ENCODE data around the gene CDC45. TPM values are rescaled to one million over a fixed set of nuclear protein-coding genes. Genes with fewer than 3 reads are reported as not detected.

CDC45 gene
- total and polyA plus RNA-seq, 2 of the 13 experiments (the other 11 are each of a cell fraction or from before 2014, with no cell fraction given): 14.4 to 36.3 TPM

DNA sequence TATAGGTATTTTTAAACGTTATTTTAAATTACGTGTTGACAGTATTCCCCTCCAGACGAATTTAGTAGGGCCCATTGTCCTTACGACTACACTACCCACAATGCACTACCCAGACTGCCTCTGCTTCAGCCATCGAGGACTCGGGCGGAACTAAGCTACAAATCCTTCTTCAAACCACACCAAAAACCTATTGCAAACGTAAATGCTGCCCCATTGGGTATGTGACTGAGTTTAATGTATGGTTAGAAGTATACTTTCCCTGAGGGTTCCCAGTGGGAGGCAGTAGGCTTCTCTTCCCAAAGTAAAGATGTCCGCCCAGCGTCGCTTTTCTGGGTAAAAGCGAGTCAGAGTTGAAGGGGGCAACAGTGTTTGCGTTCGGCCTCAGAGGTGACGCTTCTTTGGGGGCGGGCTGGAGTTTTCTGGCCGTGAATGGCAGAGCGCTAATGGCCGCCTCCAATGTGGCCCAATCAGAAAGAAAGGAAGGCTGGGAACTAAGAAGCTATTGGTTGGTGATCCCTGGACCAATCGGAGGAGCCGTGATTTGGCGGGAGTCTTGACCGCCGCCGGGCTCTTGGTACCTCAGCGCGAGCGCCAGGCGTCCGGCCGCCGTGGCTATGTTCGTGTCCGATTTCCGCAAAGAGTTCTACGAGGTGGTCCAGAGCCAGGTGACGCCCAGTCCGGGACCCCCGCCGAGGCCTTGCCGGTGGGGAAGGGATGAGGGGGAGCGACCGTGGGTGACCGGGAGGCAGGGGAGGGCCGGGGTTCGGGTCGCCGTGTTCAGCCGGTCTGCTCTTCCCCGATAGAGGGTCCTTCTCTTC is at the start of gene CDC45 (continued):
- TF ChIP-seq ATF2 (CRISPR knock-in tag; IDR thresholded peaks at IDR 0.05) (no peak), RBM22 (optimal IDR thresholded peaks at IDR 0.05; ENCODE audit: low read length) (no peak), ZNF562 (CRISPR knock-in tag; IDR thresholded peaks at IDR 0.05; ENCODE audit: borderline replicate concordance) (no peak), SP2 (CRISPR knock-in tag; IDR thresholded peaks at IDR 0.05) (peak; percentile 76), CEBPG (CRISPR knock-in tag; IDR thresholded peaks at IDR 0.05) (0 out of 2 replicates have a peak, but pooled peaks have one; percentile 3), ZFP36 (IDR thresholded peaks at IDR 0.05; ENCODE audit: borderline replicate concordance, low read depth, low read length, partially characterized antibody) (no peak), ELF4 (CRISPR knock-in tag; IDR thresholded peaks at IDR 0.05; ENCODE audit: borderline replicate concordance) (peak; percentile 99), ZNF557 (CRISPR knock-in tag; IDR thresholded peaks at IDR 0.05) (no peak), ZNF44 (CRISPR knock-in tag; IDR thresholded peaks at IDR 0.05) (0 out of 2 replicates have a peak, but pooled peaks have one; percentile 59), XBP1 (CRISPR knock-in tag; IDR thresholded peaks at IDR 0.05) (no peak), KDM5B (CRISPR knock-in tag; IDR thresholded peaks at IDR 0.05; ENCODE audit: borderline replicate concordance) (0 out of 2 replicates have a peak, but pooled peaks have one; percentile 55), TCF7L2 (IDR thresholded peaks at IDR 0.05; ENCODE audit: low read depth, low read length) (no peak), YEATS4 (CRISPR knock-in tag; IDR thresholded peaks at IDR 0.05; ENCODE audit: borderline replicate concordance) (0 out of 2 replicates have a peak, but pooled peaks have one; percentile 4), BCL3 (CRISPR knock-in tag; IDR thresholded peaks at IDR 0.05) (0 out of 2 replicates have a peak, but pooled peaks have one; percentile 50), MIER3 (CRISPR knock-in tag; IDR thresholded peaks at IDR 0.05; ENCODE audit: borderline replicate concordance) (0 out of 2 replicates have a peak, but pooled peaks have one; percentile 23), MEF2D (CRISPR knock-in tag; IDR thresholded peaks at IDR 0.05) (no peak), MTA3 (CRISPR knock-in tag; IDR thresholded peaks at IDR 0.05) (no peak), ZNF724P (CRISPR knock-in tag; IDR thresholded peaks at IDR 0.05; ENCODE audit: borderline replicate concordance) (0 out of 2 replicates have a peak, but pooled peaks have one; percentile 33), CREM (IDR thresholded peaks at IDR 0.05) (peak; percentile 99), CREM (CRISPR knock-in tag; IDR thresholded peaks at IDR 0.05) (no peak), ATF7-NPFF (CRISPR knock-in tag; IDR thresholded peaks at IDR 0.05; ENCODE audit: low read depth) (peak; percentile 48; the same call in 1 of the 2 replicates), HNRNPLL (IDR thresholded peaks at IDR 0.05; ENCODE audit: low read depth, low read length, poor library complexity, severe bottlenecking) (peak; percentile 31), ZBTB42 (CRISPR knock-in tag; IDR thresholded peaks at IDR 0.05) (no peak), ZNF788 (CRISPR knock-in tag; IDR thresholded peaks at IDR 0.05; ENCODE audit: borderline replicate concordance) (peak; percentile 48; the same call in 1 of the 2 replicates)
- TF ChIP-seq, protein P1, sequence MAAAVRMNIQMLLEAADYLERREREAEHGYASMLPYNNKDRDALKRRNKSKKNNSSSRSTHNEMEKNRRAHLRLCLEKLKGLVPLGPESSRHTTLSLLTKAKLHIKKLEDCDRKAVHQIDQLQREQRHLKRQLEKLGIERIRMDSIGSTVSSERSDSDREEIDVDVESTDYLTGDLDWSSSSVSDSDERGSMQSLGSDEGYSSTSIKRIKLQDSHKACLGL (CRISPR knock-in tag; IDR thresholded peaks at IDR 0.05): peak; percentile 71; the same call in 1 of the 2 replicates
- TF ChIP-seq, protein P2, sequence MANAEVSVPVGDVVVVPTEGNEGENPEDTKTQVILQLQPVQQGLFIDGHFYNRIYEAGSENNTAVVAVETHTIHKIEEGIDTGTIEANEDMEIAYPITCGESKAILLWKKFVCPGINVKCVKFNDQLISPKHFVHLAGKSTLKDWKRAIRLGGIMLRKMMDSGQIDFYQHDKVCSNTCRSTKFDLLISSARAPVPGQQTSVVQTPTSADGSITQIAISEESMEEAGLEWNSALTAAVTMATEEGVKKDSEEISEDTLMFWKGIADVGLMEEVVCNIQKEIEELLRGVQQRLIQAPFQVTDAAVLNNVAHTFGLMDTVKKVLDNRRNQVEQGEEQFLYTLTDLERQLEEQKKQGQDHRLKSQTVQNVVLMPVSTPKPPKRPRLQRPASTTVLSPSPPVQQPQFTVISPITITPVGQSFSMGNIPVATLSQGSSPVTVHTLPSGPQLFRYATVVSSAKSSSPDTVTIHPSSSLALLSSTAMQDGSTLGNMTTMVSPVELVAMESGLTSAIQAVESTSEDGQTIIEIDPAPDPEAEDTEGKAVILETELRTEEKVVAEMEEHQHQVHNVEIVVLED (CRISPR knock-in tag; IDR thresholded peaks at IDR 0.05; ENCODE audit: borderline replicate concordance): peak; percentile 85; the same call in 1 of the 2 replicates

Measured in HepG2 (cell line).